GM19324 (cell line): ENCODE results near the gene CD55.

Experiments used
- ATAC-seq: cut with Tn5 transposase; IDR thresholded peaks from one replicate; pipeline ENCODE4 v1.9.1; 2021; ENCODE audit warnings: mild to moderate bottlenecking, moderate library complexity; ENCODE audit not compliant: unreplicated experiment, low FRiP score

Gene CD55

DNA sequence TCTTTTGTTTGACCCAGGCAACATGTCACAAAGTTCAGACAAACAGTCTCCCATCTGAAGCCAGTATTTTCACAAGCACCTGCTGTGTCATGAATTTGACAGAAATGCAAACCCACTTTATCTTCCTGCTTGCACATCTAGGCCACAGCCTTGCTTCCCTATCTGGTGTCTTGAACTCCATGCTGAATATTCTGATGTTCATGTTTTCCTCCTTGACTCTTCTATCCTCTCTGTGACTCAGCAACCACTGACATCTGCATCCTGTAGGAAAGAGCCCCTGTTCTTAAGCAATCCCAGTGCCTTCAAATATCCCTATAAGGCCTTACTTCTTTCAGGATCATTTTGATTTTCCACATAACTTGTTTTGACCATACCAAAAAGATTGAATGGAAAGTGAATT lies 6.5 kb downstream of the CD55 start:
- ATAC-seq, result no peak

- no peak for ATAC-seq
Measured at GRCh38 chr1:207328908-207329440, 7.5 kb downstream of the CD55 start.

DNA sequence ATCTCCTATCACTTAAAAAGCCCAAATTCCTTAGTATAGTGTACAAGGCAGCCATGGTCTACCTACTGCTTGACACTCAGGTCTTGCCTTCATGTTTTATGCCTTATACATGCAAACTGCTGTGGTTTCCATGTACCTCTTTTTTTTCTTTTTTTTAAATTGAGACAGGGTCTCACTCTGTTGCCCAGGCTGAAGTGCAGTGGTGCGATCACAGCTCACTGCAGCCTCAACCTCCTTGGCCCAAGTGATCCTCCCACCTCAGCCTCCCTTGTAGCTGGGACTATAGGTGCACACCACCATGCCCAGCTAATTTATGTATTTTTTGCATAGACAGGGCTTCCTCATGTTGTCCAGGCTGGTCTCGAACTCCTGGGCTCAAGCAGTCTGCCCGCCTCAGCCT lies 8.0 kb downstream of the CD55 start:
- ATAC-seq, result no peak

GRCh38 chr1:207330011-207330710 lies 8.7 kb downstream of the CD55 start:
- ATAC-seq, result no peak

GRCh38 chr1:207331354-207332313 lies 10.2 kb downstream of the CD55 start:
- ATAC-seq, result no peak

DNA sequence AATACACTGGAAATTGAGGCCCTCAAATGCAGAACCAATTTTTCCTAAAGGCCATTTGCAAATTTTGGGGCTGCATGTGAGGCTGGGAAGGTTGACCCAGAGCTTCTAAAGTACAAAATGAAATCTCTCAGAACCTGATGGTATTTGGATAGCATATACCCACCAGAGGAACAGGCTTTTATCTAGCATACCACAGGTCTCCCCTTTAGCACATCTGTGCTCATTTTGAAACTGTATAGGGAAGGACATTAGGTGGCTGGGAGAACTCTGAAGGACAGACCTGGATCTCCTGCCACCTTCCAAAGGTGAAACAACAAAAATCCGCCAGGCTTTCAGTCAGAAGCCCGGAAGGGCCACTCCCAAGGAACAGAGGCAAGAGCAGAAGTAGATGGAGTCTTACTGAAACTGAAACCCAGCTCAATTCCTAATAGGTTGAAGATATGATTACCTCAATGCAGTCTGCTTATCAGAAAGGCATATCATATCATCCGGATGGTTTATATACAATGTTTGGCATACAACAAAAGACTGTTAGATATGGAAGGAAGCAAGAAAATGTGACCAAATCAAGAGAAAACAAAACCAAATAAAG lies 11.6 kb downstream of the CD55 start:
- no peak for ATAC-seq

- no peak for ATAC-seq
Measured at GRCh38 chr1:207333620-207334019, 12.1 kb downstream of the CD55 start.

DNA sequence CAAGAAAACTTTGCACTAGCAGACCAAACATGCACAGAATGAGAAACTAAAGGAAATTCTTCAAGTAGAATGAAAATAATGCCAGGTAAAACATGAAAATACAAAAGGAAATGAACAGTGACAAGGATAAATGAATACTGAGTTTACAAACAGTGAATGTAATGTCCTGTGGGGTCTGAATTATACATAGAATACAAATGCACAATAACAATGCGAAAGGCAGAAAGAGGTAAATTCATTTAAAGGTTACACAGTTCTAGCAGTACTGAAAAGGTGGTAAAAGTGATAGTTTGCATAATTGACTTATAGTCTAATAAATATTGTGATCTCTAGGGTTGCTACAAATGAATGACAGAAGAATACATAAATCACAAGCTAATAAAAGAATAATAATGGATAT lies 12.9 kb downstream of the CD55 start:
- ATAC-seq, result no peak

- no peak for ATAC-seq
Measured at GRCh38 chr1:207335138-207335537, 13.7 kb downstream of the CD55 start.

DNA sequence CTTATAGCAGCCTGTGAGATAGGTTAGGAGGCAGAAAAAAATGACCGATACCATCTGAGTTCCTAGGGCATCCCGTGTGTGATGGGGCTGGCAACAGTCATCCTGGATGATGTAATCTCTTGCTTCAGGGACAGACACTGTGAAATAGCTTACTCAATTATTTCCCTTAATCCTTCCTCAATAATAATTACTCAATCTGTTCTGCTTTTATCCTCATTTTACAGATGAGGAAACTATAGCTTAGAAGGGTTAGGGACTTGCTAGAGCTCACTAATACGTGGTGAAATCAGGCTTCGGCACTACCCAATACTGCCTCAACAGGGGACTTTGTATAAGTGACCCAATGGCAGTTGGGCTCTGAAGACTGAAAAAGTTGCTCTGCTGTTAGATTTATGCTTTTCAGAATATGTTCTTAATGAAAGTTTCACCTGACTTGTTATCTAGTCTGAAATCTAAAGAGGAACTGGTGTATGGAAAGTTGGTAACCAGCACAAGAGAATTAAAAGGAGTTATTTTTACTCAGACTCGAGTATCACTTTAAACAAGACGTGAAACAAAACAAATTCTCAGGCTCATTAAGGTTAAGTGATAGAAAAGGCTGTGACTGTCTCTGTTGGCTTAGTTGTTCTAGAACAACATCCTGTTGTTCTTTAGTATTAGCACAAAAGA lies 14.4 kb downstream of the CD55 start:
- ATAC-seq, result peak; percentile 76

DNA sequence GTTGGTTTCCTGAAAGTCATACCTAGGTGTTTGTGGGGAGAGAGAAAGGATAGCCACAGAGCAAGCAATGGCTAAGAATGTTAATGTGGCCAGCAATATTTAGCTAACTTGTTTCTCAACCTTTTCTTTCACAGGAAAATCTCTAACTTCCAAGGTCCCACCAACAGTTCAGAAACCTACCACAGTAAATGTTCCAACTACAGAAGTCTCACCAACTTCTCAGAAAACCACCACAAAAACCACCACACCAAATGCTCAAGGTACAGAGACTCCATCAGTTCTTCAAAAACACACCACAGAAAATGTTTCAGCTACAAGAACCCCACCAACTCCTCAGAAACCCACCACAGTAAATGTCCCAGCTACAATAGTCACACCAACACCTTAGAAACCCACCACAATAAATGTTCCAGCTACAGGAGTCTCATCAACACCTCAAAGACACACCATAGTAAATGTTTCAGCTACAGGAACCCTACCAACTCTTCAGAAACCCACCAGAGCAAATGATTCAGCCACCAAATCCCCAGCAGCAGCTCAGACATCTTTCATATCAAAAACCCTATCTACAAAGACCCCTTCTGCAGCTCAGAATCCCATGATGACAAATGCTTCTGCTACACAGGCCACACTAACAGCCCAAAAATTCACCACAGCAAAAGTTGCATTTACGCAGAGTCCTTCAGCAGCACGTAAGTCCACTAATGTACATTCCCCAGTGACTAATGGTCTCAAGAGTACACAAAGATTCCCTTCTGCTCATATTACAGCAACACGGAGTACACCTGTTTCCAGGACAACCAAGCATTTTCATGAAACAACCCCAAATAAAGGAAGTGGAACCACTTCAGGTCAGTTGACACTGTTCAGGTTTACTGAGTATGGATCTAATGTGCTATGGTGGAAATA lies 15.3 kb downstream of the CD55 start:
- peak; percentile 45 for ATAC-seq

GRCh38 chr1:207342332-207342731 lies 20.9 kb downstream of the CD55 start:
- no peak for ATAC-seq

DNA sequence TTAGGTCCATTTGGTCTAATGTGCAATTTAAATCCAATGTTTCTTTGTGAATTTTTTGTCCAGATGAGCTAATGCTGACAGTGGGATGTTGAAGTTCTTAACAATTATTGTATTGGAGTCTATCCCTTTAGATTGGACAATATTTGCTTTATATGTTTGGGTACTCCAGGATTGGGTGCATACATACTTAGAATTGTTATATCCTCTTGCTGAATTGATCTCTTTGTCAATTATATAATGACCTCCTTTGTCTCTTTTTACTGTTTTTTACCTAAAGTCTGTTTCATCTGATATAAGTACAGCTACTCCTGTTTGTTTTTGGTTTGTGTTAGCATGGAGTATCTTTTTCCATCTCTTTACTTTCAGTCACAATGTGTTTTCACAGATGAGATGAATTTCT lies 22.2 kb downstream of the CD55 start:
- no peak for ATAC-seq

DNA sequence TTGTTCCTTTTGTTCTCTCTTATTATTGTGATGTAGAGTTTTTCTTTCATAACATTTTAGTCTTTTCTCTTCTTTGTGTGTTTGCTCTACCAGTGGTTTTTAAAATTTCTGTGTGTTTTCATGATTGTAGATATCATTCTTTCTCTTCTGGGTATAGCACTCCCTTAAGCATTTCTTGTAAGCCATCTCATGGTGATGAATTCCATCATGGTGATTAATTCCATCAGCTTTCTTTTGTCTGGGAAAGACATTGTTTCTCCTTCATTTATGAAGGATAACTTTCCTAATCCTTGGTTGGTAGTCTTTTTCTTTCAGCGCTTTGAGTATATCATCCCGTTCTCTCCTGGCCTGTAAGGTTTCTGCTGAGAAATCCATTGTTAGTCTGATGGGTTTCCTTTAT lies 22.7 kb downstream of the CD55 start:
- ATAC-seq, result no peak

DNA sequence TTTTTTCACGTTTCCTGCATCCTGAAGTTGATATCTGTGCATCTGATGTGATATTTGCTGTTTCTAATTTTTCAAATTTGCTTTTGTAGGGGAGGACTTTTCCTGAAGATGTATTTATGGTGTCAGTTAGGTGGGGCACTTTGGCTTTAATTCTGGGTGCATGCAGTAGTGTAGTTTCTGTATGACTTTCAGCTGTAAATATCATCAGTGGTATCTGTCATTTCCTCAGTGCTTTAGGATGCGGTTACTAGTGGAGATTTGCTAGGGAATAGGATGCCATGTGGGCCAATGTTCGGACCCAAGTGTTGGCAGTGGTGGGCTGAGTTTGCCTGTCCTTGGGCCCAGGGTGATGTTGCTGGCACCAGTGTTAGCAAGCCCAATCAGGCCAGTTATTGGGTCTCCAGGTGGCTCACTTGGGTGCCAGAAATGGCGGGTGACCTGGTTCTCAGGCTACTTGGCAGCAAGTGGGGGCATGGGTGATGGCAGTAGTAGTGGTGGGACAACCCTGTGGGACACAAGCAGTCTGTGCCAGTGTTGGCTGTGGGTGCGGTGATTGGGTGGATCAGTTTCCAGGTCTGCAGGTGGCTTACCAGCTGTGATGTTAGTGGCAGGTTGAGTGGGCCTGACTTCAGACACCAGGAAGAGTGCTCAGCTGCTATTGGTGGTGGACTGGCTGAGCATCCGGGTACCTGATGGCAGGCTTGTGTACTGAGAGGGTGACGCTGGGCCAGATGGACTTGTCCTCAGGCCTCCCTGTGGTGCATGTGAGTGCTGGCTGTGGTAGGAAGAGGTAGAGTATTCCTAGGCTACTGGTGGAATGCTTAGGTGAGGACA lies 24.4 kb downstream of the CD55 start:
- ATAC-seq, result no peak

GRCh38 chr1:207346513-207346912 lies 25.0 kb downstream of the CD55 start:
- no peak for ATAC-seq

DNA sequence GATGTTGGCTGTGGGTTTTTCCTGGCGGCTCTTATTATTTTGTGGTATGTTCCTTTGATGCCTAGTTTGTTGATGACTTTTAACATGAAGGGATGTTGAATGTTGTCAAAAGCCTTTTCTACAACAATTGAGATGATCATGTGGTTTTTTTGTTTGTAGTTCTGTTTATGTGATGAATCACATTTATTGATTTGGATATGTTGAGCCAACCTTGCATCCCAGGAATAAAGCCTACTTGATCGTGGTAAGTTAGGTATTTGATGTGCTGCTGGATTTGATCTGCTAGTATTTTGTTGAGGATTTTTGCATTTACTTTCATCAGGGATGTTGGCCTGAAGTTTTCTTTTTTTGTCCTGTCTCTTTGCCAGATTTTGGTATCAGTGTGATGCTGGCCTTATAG lies 28.5 kb downstream of the CD55 start:
- ATAC-seq, result no peak

DNA sequence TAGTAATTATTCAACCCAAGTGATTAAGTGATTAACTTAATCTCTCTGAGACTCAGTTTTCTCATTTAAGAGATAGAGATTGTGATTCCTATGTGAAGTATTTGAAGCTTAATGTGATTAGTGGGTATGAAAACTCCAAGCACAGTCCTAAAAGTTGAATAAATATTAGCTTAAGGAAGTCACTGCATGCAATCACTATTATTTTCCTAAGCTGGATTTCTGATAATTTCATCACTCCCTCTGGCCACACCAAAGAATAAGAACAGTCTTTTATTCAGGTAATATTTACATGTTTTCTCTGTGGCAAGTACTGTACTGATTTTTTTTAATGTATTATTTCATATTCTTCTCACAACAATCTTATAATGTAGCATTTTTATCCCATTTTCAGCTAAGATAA lies 31.1 kb downstream of the CD55 start:
- no peak for ATAC-seq

DNA sequence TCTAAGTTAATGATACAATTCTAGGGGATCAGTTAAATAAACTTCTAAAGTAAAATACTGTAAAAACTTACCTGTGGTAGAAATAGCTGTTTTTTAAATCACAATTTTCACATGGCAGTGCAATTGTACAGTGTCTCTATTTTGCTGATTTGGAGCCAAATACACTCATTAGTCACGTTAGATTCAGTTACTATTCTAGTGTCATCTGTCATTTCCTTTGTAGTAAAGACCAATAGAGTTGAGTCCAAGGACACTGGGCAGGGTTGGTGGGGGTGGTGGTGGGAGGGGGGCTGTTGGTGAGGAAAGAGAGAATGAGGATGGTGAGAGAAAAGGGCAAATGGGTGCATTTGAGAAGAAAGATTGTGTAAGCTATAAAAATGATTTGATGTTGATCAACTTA lies 33.6 kb downstream of the CD55 start:
- ATAC-seq, result no peak
